GM18873 (cell line): ENCODE data around the gene ITGA3.

Experiments
- ATAC-seq: cut with Tn5 transposase; IDR thresholded peaks from one replicate; pipeline ENCODE4 v1.9.1; 2021; ENCODE audit warnings: mild to moderate bottlenecking, moderate library complexity, moderate number of reproducible peaks; ENCODE audit not compliant: unreplicated experiment, low FRiP score

Gene ITGA3

DNA sequence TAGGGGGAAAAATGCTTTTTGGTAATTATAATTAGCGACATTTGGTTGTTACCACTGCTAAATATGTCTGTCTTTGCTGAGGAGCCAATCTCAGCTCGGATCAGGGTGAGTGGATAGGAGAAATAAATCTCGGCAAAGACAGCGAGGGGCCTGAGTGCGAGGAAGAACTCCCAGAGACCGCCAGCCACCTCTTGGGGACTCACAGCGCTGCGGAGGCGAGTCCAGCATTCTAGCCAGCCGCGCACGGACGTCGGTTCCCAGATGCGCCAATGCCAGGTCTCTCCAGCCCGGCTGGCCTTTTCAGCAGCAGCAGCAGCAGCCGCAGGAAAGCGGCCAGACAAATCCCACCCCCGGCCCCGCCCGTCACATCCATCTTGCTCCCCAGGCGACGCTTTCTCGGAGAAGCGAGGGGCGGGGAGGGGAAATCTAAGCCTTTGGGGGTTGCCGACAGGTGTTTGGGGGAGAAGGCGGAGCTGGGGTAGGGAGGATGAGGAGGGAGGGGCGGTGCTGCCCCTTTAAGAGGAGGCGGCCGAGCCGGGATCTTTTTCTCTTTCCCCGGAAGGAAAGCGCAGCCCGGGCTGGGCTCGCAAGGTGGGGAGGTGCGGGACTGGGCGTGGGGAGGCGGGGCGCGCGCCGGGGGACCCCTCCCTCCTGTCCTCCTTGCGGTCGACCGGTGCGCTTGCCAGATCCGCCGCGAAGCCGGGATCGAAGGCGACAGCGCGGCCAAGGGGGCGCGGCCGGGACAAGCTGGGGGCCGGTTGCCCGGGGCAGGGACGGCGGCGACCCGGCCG, at the start of gene ITGA3:
TSS of gene ITGA3 (plus strand) at position 685 of the 791 bp plus-strand sequence. CDS start 330 bp downstream, outside the sequence.
- no peak for ATAC-seq

DNA sequence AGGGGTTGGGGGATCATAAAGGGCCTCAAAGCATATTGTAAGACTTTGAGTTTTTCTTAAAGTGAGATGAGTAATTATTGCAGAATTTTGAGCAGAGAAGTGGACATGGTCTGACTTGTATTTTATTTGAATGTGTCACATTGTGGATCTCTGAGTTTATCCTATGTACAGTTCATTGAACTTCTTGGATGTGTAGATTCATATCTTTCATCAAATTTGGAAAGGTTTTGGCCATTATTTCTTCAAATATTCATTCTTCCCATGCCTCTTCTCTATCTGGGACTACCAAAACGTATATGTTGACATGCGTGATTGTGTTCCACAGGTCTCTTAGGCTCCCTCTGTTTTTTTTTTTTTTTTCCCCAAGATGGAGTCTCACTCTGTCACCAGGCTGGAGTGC, 46.6 kb upstream of the ITGA3 start:
- ATAC-seq, result no peak

DNA sequence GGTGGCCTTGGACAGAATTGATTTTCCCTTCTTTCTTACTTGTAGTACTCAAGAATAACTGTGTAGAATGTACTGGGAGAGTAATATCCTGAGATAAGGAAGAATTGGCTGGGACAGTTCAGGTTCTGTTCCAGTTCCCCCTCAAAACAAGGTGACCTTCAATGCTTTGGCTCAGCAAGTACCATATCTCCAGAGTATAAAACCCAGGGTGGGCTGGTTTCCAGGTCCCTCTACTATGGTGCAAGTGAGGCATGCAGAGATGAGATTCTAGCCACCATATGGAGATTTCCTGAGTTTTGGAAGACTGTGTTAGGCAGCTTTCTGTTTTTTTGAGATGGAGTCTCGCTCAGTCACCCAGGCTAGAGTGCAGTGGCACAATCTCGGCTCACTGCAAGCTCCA, 42.8 kb upstream of the ITGA3 start:
- ATAC-seq, result no peak

DNA sequence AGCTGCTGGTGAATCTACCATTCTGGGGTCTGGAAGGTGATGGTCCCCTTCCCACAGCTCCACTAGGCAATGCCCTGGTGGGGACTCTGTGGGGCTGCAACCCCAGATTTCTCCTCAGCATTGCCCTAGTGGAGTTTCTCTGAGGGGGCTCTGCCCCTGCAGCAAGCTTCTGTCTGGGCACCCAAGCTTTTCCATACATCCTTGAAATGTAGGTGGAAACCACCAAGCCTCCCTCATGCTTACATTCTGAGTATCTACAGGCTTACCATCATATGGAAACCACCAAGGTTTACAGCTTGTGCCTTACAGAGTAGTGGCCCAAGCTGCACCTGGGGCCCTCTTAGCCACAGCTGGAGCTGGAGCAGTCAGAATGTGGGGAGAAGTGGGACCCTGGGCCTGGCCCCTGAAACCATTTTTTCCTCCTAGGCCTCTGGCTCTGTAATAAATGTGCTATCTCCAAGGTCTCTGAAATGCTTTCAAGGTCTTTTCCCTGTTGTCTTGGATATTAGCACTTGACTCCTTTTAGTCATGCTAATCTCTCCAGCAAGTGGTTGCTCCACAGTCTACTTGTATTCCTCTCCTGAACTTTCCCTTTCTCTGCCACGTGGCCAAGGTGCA, 41.3 kb upstream of the ITGA3 start:
- no peak for ATAC-seq

DNA sequence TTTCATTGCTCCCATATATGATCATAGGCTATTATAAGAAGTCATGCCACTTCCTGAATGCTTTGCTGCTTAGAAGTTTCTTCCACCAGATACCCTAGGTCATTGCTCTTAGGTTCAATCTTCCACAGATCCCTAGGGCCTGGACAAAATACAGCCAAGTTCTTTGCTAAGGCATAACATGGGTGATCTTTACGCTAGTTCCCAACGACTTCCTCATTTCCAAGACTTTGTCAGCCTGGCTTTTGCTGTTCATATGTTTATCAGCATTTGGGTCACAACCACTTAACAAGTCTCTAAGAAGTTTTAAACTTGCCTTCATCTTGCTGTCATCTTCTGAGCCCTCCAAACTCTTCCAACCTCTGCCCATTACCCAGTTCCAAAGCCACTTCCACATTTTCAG, 40.8 kb upstream of the ITGA3 start:
- ATAC-seq, result no peak

DNA sequence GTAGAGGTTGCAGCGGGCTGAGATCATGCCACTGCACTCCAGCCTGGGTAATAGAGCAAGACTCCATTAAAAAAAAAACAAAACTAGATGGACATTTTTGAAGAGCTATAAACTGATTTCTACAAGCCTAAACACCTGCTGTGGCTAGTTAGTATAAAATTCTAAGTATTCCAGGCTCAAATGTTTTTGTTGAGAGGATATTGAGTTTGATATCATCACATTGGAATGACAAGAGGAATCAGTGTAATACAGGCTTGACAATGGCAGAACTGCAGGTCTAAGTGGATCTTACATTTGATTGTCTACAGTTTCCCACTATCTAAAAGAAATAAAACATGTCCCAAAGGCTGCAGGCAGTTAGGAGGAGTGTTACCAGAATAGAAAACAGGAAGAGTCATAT, 37.0 kb upstream of the ITGA3 start:
- ATAC-seq, result no peak

DNA sequence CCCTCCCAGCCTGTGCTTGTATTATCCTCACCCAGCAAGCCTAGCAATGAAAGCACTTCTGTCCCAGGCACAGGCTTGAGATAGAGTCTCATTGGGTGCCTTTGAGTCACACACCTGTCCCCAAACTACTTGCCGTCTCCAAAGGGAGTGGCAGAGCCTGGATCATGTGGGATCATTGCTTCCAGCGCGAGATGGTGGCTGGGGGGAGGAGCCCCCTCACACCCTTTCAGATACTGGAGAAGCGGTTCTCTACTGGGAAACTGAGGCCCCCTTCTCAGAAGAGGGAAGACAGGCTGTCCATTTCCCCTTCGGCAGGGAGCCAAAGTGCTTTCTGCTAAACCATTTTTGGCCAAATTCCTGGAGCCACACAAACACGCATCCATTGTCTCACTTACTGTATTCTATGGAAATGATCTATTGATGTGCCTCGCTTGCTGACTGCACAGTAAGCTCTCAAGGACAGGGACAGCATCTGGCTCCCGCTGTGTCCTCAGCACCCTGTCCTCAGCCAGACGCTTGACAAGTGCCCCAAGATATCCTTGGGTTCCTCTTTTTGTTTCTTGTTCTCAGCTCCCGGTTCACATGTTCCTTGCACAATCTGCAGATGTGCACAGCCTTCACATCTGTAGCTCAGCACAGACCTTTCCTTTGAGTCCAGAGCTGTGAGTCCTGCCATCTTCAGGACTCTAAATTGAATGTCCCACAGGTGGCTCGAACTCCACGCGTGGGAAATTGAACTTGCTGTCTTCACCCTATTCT, 34.9 kb upstream of the ITGA3 start:
- no peak for ATAC-seq

DNA sequence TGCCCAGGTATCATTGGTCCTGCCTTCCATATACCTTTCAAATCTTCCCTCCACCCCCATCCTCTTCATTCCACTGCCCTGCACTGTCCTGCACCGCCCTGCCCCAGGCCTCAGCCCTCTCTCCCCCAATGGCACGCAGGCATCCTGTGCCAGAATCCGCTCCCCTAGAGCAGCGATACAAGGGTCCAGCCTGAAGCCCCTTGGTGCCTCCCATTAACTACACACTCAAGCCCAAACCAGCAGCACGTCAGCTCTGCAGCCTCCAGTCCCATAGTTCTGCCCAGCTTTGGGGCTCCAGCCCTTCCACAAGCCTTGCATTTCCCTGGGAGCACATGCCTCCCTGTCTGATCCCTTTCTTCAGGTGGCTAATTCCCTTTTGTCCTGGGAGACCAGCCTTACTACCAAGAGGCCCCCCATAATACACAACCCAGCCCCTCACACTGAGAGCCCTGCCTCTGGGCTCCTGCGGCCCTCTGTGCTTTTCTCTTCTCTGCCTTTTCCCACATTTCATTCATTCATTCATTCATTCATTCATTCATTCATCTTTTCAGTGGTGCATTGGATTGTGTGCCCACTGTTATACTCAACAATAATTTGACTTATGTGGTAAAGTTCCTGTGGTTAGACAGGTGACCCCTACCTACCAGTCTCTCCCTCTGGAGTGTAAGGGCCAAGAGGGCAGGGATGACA, 34.1 kb upstream of the ITGA3 start:
- ATAC-seq, result no peak

DNA sequence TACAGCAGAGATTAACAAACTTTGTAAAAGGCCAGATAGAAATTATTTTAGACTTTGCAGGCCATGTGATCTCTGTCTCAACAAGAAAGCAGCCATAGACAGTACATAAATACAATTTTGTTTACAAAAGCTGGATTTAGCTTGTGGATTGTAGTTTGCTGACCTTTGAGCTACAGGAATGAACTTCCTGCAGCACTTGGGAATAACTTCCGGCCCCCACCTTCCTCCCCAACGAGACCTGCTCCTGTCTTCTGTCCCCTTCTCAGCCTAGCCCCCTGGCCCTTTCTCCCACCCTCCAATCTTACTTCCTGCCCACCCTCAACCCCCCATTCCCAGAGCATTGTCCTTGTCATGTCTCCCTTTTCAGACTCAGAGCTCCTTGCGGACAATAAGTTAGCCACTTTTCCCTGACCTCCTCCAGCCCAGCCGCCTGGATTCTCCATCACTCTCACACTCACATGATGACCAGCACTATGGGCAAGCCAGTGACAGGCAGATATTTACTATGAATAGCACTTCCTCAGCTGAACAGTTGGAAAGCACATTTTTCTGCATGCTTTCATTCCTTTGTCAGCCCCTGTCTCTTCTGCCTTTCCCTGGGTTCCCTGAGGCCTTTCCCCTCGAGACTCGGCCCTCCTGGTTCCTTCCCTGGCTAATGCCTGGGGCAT, 33.3 kb upstream of the ITGA3 start:
- ATAC-seq, result no peak

DNA sequence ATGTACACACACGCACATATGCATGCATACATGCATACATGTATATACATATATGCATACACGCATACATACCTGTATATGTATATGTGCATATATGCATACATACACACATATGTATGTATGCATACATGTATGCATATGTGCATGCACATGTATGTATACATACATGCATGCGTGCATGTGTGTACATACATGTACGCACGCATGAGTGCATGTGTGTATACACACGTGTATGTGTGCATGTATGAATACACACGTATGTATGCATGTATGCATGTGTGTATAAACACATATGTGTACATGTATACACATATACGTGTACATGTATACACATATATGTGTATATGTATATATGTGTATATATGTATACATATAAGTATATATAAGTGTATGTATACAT, 32.4 kb upstream of the ITGA3 start:
- no peak for ATAC-seq

DNA sequence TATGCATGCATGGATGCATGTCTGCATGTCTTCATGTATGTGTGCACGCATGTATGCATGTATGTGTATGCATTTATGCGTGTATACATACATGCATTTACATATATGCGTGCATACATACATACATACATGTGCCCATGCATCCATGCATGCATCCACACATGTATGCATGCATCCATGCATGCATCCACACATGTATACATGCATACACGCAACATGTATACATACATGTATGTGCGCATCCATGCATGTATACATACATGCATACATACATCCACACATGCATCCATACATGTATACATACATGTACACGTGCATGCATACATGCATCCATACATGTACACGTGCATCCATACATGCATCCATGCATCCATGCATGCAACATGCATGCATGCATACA, 31.1 kb upstream of the ITGA3 start:
- ATAC-seq, result no peak

DNA sequence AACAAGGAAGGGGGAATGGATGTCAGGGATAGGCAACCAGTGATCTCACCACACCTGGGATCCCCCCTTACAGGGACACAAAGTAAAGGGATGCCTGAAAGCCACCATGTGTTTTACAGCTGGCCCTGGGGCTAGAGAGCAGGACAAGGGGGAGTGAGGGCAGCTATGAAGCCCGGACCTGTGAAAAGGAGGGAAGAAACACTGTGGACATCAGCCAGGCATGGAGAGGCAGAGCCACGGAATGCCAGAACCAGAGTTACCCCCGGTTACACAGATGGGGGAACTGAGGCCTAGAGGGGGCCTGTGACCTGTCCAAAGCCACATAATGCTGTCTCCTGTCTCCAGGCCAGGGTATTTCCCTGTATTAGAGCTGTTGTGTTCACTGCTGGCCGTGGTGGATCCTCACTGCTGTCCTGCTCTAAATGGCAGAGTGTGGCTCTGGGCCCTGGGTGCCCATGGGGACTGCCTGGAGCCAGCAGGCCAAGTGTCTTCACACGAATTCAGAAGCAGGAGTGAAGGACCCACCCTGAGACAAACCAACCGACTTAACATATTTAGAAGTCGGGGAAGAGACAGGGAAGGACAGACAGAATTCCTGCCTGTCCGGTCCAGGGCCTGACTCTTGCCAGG, 29.7 kb upstream of the ITGA3 start:
- ATAC-seq, result no peak

DNA sequence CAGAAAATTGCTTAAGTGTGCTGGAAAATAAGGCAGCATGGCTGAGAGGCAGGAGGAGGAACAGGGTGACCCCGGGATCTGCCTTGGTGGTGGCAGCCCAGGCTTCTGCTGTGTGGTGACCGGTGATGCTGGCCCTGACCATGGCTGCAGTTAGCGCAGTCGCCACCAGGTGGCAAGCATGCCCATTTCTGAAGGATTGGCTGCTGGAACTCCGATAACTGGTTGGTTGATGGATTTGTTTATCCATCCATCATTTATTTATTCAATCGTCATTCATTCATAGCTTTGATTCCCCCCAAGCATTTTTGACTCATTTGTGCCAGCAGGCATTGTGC, 29.1 kb upstream of the ITGA3 start:
- no peak for ATAC-seq

DNA sequence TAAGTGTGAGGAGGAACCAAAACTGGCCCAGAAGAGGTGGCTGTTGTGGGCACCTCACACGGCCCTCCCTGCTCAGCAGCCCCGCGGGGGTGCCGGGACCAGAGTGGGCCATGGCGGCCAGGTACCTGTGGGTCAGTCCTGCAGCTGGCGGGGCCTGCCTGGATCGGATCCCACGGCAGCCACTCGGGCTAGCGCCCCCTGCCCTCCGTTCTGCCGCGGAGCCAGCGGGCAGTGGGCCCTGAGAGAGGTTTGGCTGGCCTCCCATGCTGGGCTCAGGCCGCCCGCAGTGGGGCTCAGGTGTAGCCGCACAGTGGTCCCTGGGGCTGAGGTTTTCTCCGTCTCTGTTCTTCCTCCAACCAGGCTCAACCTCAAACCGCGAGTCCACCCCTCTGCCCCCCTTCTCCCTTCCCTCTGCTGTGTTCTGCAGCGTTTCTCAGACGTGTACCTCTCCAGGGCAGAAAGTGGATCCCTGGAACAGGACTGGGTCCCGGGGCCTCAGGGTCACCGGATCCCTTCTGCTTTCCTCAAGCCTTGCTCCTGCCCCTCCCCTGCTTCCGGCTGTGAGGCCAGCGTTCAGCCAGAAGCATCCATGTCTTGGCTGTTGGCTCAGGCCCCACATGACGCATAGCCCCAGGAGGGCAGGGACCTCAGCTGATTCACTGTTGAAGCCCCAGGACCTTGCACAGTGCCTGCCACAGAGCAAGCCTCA, 28.6 kb upstream of the ITGA3 start:
- no peak for ATAC-seq

DNA sequence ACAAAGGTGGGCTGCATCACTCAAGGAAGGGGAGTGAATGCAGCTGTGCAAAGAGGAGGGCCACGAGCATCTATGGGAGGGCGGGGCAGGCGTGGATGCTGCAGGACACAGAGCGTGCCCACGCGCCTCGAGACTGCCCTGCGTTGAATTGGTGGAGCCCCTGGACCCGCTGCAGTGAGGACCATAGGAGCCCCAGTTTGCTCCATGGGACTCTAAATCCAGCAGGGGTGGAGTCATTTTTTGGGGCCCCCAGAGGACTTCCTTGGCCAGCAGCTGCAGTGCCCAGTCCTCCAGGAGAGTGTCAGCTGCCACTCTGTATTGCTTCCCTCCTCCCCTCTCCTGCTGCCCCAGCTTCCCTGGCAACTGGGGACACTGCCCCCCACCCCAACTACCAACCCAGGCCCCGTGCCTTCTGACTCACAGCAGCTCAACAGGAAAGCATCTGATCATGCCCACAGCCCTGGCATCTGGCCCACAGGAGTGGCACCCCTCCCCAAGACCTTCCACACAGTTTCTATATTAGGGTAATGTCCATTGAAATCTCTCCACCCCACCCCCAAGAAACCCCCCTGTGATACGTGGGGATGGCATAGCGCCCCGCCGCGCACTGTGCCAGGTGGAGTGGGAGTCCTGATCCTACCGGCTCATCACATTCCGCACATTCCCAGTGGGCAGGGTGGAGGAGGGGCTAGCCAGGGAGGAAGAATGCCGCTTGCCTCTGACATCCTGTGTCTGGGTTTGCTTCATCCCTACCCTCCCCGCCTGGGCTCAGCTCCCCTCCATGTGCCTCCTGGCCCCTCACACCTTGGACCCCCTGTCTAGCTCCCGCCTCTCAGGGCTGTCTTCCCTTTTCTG, 27.8 kb upstream of the ITGA3 start:
- no peak for ATAC-seq

DNA sequence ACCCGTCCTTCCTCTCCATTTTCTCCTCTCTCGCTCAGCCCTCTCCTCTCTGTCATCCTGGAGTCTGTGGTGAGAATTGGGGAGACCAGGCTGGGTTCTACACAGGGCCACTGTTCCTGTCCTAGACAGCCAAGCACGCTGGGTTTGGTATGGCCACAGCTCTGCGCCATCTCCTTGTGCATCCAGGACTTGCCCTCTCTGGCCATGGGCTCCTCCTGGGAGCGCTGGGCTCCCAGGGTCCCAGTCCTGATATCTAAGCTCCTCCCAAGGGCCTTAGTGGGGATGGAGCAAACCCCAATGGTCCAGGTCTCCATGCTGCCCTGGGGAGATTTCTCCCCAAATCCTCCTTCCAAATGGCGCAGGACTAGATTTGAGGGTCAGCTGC, 27.2 kb upstream of the ITGA3 start:
- ATAC-seq, result no peak

DNA sequence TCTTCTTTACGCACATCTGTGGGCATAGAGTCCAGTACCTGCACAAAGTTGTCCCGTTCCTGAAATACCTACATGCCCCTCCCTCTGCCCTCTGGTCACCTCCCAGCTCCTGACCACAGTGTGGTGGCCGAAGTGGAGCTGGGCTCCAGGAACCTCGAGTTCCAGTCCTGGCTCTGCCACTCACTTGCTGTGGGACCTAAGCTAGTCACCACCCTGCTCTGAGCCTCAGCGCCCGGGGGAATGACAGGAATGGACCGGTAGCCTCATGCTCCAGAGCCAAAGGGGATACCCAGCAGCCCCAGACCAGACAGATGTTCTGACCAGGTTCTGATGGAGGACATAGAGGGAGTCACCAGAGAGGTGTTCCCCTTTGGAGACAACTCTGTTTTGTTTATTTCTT, 26.7 kb upstream of the ITGA3 start:
- ATAC-seq, result no peak

DNA sequence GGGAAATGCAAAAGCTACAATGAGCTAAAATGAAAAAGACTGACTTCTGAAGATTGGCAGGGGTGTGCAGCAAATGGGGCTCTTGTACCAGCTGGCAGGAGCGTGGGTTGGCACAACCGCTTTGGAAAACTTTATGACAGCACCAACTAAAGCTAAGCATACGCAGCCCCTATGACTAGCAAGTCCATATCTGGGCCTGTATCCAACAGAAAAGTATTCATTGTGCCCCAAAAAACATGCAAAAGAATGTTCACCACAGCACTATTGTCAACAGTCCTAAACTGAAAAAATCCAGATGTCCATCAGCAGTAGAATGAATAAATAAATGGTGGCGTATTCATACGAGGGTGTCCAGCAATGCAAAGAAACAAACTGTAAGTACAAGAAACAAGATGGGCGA, 22.6 kb upstream of the ITGA3 start:
- no peak for ATAC-seq
